GM20000 (cell line): Measurements from ENCODE around the gene POU2F1.

Source experiments
- DNase-seq: peaks from one replicate; pipeline ENCODE4 v3.0.0; 2012; ENCODE audit warnings: low spot score
- CTCF ChIP-seq: IDR thresholded peaks from 2 replicates; pipeline ENCODE4 v1.5.1; 2012; ENCODE audit warnings: mild to moderate bottlenecking, control low read depth; ENCODE audit errors: extremely low read depth, missing control alignments

The POU2F1 gene

GRCh38 chr1:167467126-167467710, 246.5 kb downstream of the POU2F1 start:
- TF ChIP-seq CTCF: no peak
- DNase-seq: no peak

- DNase-seq: no peak
- TF ChIP-seq CTCF: no peak
These were observed 247.1 kb downstream of the POU2F1 start for GRCh38 chr1:167467752-167468151.

- no peak for DNase-seq
These were observed 248.7 kb downstream of the POU2F1 start for GRCh38 chr1:167469280-167469965.

GRCh38 chr1:167471568-167471967, 250.9 kb downstream of the POU2F1 start:
- no peak for TF ChIP-seq CTCF
- no peak for DNase-seq

More at GRCh38 chr1:167469280-167469965, 248.7 kb downstream of the POU2F1 start:
- TF ChIP-seq CTCF: no peak

GRCh38 chr1:167472752-167473521, 252.3 kb downstream of the POU2F1 start:
- DNase-seq: no peak
- no peak for TF ChIP-seq CTCF

- no peak for DNase-seq
- no peak for TF ChIP-seq CTCF
These were observed 253.1 kb downstream of the POU2F1 start for GRCh38 chr1:167473761-167474160.

- no peak for TF ChIP-seq CTCF
- DNase-seq: no peak
These were observed 253.5 kb downstream of the POU2F1 start for GRCh38 chr1:167474191-167474641.
